ENCODE results near the gene CDH4.

GRCh38 chr20:61475729-61476128, 223.7 kb downstream of the CDH4 start:
- TF ChIP-seq CTCF (IDR thresholded peaks at IDR 0.05) (no peak), EP300 (IDR thresholded peaks at IDR 0.05) (no peak), POLR2A (IDR thresholded peaks at IDR 0.05) (no peak)
